SU-DHL-6 (cell line): ENCODE data around the gene TTI1.

Source experiments
- H2AFZ ChIP-seq: fragments of 200-600 bp; sonication (generic); 2 replicates; pipeline ENCODE4 v1.6.1; 2014; ENCODE audit warnings: low read depth, mild to moderate bottlenecking, moderate library complexity, mixed read lengths, antibody characterized with exemption, low read length; ENCODE audit not compliant: severe bottlenecking
- H3F3A ChIP-seq: fragments of 200-600 bp; shearing (Covaris generic); 2 replicates; pipeline ENCODE4 v1.6.0; 2016; ENCODE audit warnings: antibody characterized with exemption, mild to moderate bottlenecking; ENCODE audit not compliant: insufficient read depth
- H3K27ac ChIP-seq: fragments of 200-600 bp; sonication (generic); 2 replicates; pipeline ENCODE4 v1.5.1; 2016; ENCODE audit warnings: low read depth, mild to moderate bottlenecking, low read length, moderate library complexity, mixed read lengths
- H3K27me3 ChIP-seq: fragments of 200-600 bp; sonication (generic), shearing (Covaris generic); 2 replicates; pipeline ENCODE4 v1.6.0; 2014; ENCODE audit warnings: mild to moderate bottlenecking, low read length
- H3K36me3 ChIP-seq: fragments of 200-600 bp; sonication (generic); 2 replicates; pipeline ENCODE4 v1.6.1; 2014; ENCODE audit warnings: mild to moderate bottlenecking, low read length, mixed read lengths
- H3K4me2 ChIP-seq: fragments of 300-600, 200-600 bp; shearing (Covaris generic), sonication (generic); 2 replicates; pipeline ENCODE4 v1.6.0; 2014; ENCODE audit warnings: low read length, low read depth, mild to moderate bottlenecking; ENCODE audit not compliant: poor library complexity, severe bottlenecking
- H3K4me3 ChIP-seq: fragments of 200-600 bp; sonication (generic); 2 replicates; pipeline ENCODE4 v1.5.1; 2014; ENCODE audit warnings: antibody characterized with exemption, low read length, mild to moderate bottlenecking, mixed read lengths; ENCODE audit not compliant: insufficient read depth, poor library complexity, severe bottlenecking
- H3K79me2 ChIP-seq: fragments of 200-600 bp; sonication (generic); 2 replicates; pipeline ENCODE4 v1.6.1; 2014; ENCODE audit warnings: mild to moderate bottlenecking, low read length, moderate library complexity; ENCODE audit not compliant: insufficient read depth
- H3K9ac ChIP-seq: fragments of 200-600 bp; sonication (generic); 2 replicates; pipeline ENCODE4 v1.7.0; 2014; ENCODE audit warnings: mild to moderate bottlenecking, low read length
- H3K9me2 ChIP-seq: fragments of 200-600 bp; sonication (generic); replicated peaks from 2 replicates; pipeline ENCODE4 v1.6.1; 2014; ENCODE audit warnings: low read length; ENCODE audit not compliant: insufficient read depth
- H3K9me3 ChIP-seq: fragments of 200-600 bp; sonication (generic); 2 replicates; pipeline ENCODE4 v1.6.1; 2014; ENCODE audit warnings: low read length, mixed read lengths; ENCODE audit not compliant: insufficient read depth
- H4K20me1 ChIP-seq: fragments of 200-600 bp; sonication (generic); 2 replicates; pipeline ENCODE4 v1.6.1; 2014; ENCODE audit warnings: low read depth, mild to moderate bottlenecking, antibody characterized with exemption, low read length, moderate library complexity, mixed read lengths
- CTCF ChIP-seq: fragments of 200-600 bp; sonication (generic); IDR thresholded peaks from one replicate; pipeline ENCODE4 v1.5.1; 2017; ENCODE audit warnings: antibody characterized with exemption, mild to moderate bottlenecking, low read length, moderate library complexity; ENCODE audit not compliant: insufficient read depth, poor library complexity, severe bottlenecking
- EZH2phosphoT487 ChIP-seq: fragments of 200-600 bp; sonication (generic), shearing (Covaris generic); conservative IDR thresholded peaks from 2 replicates; pipeline ENCODE4 v1.6.1; 2018; ENCODE audit warnings: mild to moderate bottlenecking, antibody characterized with exemption, low read length, moderate library complexity, mixed read lengths

Gene TTI1

GRCh38 chr20:37980383-37980782 lies 52.9 kb downstream of the TTI1 start:
- Histone ChIP-seq H3F3A (no peaks in the 10 kb centered on the region), H3K27ac (no peak overlapping the region), H3K36me3 (no peaks in the 10 kb centered on the region), H2AFZ (no peak overlapping the region), H3K4me3 (no peak overlapping the region), H3K4me2 (no peak overlapping the region), H3K9me3 (no peaks in the 10 kb centered on the region), H4K20me1 (no peaks in the 10 kb centered on the region), H3K9ac (no peak overlapping the region), H3K27me3 (no peaks in the 10 kb centered on the region), H3K9me2 (no peaks in the 10 kb centered on the region), H3K79me2 (no peaks in the 10 kb centered on the region)
- TF ChIP-seq CTCF: no peak
- no peak for TF ChIP-seq EZH2phosphoT487

GRCh38 chr20:37979021-37979985 lies 54.0 kb downstream of the TTI1 start:
- H3K9me2 ChIP-seq: no peaks in the 10 kb centered on the region
- no peaks in the 10 kb centered on the region for H3K9me3 ChIP-seq
- H3K4me2 ChIP-seq: no peak overlapping the region
- no peak overlapping the region for H3K4me3 ChIP-seq
- H2AFZ ChIP-seq: no peak overlapping the region
- no peaks in the 10 kb centered on the region for H3K36me3 ChIP-seq
- no peak overlapping the region for H3K27ac ChIP-seq
- TF ChIP-seq EZH2phosphoT487 (no peak), CTCF (no peak)
- H4K20me1 ChIP-seq: no peaks in the 10 kb centered on the region
- no peak overlapping the region for H3K9ac ChIP-seq
- no peaks in the 10 kb centered on the region for H3F3A ChIP-seq
- no peaks in the 10 kb centered on the region for H3K79me2 ChIP-seq
- no peaks in the 10 kb centered on the region for H3K27me3 ChIP-seq

GRCh38 chr20:37977786-37978185 lies 55.5 kb downstream of the TTI1 start:
- Histone ChIP-seq H3K4me2 (no peak overlapping the region), H3K27me3 (no peaks in the 10 kb centered on the region), H3K9me2 (no peaks in the 10 kb centered on the region), H3K4me3 (no peak overlapping the region), H3K9me3 (no peaks in the 10 kb centered on the region), H3K27ac (no peak overlapping the region), H3K36me3 (no peaks in the 10 kb centered on the region), H4K20me1 (no peaks in the 10 kb centered on the region), H3K79me2 (no peaks in the 10 kb centered on the region), H3K9ac (no peak overlapping the region), H2AFZ (no peak overlapping the region), H3F3A (no peaks in the 10 kb centered on the region)
- TF ChIP-seq EZH2phosphoT487 (no peak), CTCF (no peak)
